Epithelial cell of esophagus (primary cell): Measurements from ENCODE around the gene PMP22.

Source experiments
- DNase-seq: peaks from one replicate; pipeline ENCODE4 v3.0.0; 2010; ENCODE audit warnings: low read depth
- H3K4me3 ChIP-seq: 2 replicates; pipeline ENCODE4 v1.5.1; 2011; ENCODE audit warnings: mild to moderate bottlenecking, low read length, control low read depth
- TF ChIP-seq, protein P1 (sequence below): IDR thresholded peaks from 2 replicates; pipeline ENCODE4 v1.5.1; 2011; ENCODE audit warnings: low read depth, mild to moderate bottlenecking, low read length, control low read depth, inconsistent platforms; ENCODE audit not compliant: insufficient read depth; ENCODE audit errors: missing control alignments

Gene PMP22

DNA sequence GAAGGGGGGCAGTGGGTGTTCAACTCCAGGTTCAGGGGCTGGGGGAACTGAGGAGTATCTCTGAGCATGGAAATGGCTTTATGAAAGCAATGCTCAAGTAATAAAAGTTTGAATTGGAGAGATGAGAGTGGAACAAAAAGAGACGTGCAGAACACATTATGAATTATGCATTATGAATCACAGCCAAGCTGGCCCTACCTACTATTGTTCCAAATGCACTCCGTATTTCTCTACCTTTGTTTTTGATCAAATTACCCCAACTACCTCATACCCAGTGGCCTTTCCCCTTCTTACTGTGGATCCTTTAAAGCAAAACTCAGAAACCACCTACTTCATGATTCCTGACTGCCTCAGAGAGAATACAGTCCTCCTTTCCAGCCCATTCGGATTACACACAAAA, 38.1 kb upstream of the PMP22 start:
- TF ChIP-seq, protein P1, sequence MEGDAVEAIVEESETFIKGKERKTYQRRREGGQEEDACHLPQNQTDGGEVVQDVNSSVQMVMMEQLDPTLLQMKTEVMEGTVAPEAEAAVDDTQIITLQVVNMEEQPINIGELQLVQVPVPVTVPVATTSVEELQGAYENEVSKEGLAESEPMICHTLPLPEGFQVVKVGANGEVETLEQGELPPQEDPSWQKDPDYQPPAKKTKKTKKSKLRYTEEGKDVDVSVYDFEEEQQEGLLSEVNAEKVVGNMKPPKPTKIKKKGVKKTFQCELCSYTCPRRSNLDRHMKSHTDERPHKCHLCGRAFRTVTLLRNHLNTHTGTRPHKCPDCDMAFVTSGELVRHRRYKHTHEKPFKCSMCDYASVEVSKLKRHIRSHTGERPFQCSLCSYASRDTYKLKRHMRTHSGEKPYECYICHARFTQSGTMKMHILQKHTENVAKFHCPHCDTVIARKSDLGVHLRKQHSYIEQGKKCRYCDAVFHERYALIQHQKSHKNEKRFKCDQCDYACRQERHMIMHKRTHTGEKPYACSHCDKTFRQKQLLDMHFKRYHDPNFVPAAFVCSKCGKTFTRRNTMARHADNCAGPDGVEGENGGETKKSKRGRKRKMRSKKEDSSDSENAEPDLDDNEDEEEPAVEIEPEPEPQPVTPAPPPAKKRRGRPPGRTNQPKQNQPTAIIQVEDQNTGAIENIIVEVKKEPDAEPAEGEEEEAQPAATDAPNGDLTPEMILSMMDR: no peak
- DNase-seq: peak; percentile 6
- H3K4me3 ChIP-seq: no peak overlapping the region

DNA sequence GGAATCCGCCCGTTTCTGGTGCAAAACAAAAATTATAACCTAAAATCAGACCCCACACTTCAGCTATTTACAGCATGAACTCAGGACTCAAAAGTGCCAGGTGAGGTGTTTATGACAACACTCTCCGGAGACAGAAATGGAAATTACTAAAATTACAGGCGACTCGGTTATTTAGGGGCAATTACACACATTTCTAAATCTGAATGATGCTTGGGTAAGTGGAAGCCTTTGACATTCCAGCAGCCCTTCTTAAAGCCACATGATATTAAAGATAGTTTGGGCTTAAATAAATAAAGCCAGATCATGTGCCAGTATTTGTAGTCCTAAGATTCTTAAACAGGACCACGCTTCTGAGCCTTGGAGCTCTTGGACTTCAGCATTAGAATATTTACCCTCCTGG, 36.7 kb upstream of the PMP22 start:
- TF ChIP-seq, protein P1: no peak
- H3K4me3 ChIP-seq: no peak overlapping the region
- DNase-seq: no peak

- no peak overlapping the region for H3K4me3 ChIP-seq
- TF ChIP-seq, protein P1: no peak
- DNase-seq: peak; percentile 8
These were observed 33.0 kb upstream of the PMP22 start for GRCh38 chr17:15298176-15298575.

- no peak for DNase-seq
- H3K4me3 ChIP-seq: no peak overlapping the region
- TF ChIP-seq, protein P1: no peak
These were observed 28.4 kb upstream of the PMP22 start for GRCh38 chr17:15293558-15293957.

DNA sequence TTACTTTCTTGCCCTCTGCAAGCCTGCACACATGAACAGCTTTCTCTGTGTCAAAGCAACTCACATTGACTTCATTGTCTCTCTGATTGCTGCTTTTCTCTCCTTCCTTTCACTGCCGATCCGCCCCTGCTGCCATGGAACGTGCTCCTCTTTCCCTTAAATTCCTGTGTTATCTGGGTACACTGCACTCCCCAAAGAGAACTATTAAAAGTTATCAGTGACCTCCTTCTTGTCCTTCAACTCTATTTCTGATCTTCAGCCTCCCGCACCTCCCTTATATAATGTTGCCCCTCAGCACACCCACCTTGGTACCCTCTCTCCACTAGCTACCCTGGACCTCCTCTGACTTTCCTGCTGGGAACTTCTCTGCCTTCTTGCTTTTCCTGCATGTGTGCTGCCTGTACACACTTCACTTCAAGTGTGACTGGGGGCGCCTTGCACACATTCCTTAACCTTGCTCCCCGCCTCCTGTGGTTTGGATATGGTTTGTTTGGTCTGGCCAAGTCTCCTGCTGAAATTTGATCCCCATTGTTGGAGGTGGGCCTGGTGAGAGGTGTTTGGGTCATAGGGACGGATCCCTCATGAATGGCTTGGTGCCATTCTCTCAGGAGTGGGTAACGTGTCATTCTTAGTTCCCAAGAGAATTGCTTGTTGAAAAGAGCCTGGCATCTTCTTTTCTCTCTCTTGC, 26.7 kb upstream of the PMP22 start:
- no peak overlapping the region for H3K4me3 ChIP-seq
- TF ChIP-seq, protein P1: no peak
- no peak for DNase-seq

DNA sequence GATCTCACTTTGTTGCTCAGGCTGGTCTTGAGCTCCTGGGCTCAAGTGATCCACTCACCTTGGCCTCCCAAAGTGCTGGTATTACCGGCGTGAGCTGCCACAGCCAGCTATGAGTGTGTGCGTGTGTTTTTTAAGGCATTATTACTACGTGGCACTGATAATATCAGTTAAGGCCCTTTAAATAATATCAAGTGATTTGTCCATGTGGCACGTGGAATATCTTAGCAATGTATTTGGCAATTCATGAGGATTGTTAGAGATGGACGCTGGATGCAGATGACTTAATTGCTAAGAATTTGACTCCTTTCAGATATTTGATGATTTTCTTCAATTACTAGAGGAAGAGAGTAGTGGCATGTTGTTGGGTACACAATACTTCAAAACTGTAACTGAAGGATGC, 25.5 kb upstream of the PMP22 start:
- TF ChIP-seq, protein P1: no peak
- DNase-seq: no peak
- H3K4me3 ChIP-seq: no peak overlapping the region
